ENCODE measurements around the gene SPATA33.

The SPATA33 gene

DNA sequence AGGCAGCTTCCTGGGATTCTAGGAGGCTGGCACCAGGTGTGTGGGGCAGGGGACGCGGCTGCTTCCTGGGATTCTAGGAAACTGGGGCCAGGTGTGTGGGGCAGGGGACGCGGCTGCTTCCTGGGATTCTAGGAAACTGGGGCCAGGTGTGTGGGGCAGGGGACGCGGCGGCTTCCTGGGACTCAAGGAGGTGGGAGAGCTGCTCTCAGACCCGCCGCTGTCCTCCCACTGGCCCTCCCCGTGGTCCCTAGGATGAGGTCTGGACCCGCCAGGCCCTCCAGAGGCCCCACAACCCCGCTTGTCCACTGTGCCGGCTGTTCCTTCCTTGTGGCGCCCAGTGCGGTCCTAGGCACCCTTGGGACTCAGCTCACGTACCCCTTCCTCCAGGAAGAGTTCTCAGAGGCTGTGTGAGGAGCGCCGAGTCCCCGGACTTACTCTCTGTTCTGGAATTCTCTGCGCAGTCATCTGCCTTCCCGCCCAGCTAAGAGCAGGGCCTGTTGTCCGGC lies 43.6 kb upstream of the SPATA33 start:
- in situ Hi-C loops (cut with HindIII; ENCODE audit: low sequenced_read_pairs): no loop called here
- DNase-seq (ENCODE audit: low read depth, low spot score): no peak
- TF ChIP-seq, protein P1, sequence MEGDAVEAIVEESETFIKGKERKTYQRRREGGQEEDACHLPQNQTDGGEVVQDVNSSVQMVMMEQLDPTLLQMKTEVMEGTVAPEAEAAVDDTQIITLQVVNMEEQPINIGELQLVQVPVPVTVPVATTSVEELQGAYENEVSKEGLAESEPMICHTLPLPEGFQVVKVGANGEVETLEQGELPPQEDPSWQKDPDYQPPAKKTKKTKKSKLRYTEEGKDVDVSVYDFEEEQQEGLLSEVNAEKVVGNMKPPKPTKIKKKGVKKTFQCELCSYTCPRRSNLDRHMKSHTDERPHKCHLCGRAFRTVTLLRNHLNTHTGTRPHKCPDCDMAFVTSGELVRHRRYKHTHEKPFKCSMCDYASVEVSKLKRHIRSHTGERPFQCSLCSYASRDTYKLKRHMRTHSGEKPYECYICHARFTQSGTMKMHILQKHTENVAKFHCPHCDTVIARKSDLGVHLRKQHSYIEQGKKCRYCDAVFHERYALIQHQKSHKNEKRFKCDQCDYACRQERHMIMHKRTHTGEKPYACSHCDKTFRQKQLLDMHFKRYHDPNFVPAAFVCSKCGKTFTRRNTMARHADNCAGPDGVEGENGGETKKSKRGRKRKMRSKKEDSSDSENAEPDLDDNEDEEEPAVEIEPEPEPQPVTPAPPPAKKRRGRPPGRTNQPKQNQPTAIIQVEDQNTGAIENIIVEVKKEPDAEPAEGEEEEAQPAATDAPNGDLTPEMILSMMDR (IDR thresholded peaks at IDR 0.05; ENCODE audit: low read depth, low read length): no peak
- no peak overlapping the region for H3K4me3 ChIP-seq (ENCODE audit: low read depth, low read length)

DNA sequence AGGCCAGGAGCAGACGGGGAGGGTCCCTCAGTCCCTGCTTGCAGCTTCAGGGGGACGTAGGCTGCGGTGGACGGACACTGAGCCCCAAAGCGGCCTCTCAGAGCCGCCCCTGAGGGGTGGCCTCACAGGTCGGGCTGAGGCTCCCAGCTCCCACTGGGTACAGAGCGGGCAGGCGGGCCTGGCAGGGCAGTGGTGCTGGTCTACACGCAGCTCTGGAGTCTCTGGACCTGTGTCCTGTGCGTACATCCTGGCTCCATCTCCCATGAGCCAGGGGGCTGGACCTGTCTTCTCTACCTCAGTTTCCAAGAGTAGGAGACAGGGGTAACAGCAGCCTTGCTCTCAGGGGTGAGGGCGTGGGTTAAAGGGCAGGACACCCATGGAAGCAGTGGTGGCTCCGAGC lies 42.5 kb upstream of the SPATA33 start:
- DNase-seq (ENCODE audit: low read depth, low spot score): no peak
- in situ Hi-C loops (cut with HindIII; ENCODE audit: low sequenced_read_pairs): no loop called here
- TF ChIP-seq, protein P1 (IDR thresholded peaks at IDR 0.05; ENCODE audit: low read depth, low read length): no peak
- no peak overlapping the region for H3K4me3 ChIP-seq (ENCODE audit: low read depth, low read length)

DNA sequence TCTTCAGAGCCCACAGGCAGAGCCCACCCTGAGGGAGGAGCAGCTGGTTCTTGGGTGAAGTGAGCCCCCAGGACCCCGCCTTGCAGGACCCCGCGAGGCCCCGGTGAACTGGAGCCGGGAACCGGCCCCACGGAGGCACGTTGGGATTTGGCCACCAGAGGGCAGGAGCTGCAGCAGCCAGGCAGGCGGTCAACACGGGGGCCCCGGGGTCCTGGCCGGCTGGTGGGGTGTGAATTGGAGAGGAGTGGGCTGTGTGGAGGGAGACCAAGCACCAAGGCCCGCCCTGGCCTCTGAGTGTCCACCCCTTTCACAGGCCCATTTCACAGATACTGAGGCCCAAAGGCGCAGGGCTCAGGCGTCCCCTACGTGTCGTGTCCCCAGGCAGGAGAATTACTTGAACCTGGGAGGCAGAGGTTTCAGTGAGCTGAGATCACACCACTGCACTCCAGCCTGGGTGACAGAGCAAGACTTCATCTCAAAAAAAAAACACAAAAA lies 42.0 kb upstream of the SPATA33 start:
- TF ChIP-seq, protein P1 (IDR thresholded peaks at IDR 0.05; ENCODE audit: low read depth, low read length): peak; percentile 92
- no peak overlapping the region for H3K4me3 ChIP-seq (ENCODE audit: low read depth, low read length)
- DNase-seq (ENCODE audit: low read depth, low spot score): no peak
- in situ Hi-C loops (cut with HindIII; ENCODE audit: low sequenced_read_pairs): no loop called here

DNA sequence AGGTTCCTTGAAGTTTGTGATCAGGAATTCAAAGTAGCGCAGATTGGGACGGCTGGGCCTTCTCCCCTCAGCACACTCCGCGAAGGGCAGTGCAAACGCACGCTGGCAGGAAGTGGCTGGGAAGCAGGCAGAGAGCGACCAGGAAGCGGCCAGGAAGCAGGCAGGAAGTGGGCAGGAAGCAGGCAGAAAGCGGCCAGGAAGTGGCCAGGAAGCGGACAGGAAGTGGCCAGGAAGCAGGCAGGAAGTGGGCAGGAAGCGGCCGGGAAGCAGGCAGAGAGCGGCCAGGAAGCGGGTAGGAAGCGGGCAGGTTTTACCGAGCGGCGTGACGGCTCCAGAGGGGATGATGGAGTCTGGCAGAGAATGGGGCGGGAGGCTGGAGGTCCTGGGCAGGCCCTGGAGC lies 41.0 kb upstream of the SPATA33 start:
- no peak overlapping the region for H3K4me3 ChIP-seq (ENCODE audit: low read depth, low read length)
- TF ChIP-seq, protein P1 (IDR thresholded peaks at IDR 0.05; ENCODE audit: low read depth, low read length): no peak
- DNase-seq (ENCODE audit: low read depth, low spot score): no peak
- in situ Hi-C loops (cut with HindIII; ENCODE audit: low sequenced_read_pairs): no loop called here

DNA sequence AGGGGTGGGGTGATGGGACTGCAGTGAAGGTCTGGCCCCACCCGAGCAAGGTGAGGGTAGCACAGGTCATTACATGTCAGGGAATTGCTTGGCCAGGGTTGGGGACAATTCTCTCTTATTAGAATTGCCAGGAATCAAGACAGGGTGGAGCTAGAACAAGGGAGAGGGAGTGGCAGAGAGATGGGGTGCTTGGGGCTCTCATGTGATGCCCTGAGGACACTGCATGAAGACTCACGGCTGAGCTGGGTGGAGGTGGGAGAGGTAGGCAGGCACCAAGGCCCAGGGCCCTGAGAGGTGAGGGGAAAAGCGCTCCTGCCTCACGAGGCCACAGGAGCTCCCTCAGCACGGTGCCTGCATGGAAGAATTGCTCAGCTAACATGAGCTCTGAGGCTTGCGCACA lies 40.6 kb upstream of the SPATA33 start:
- no peak for DNase-seq (ENCODE audit: low read depth, low spot score)
- TF ChIP-seq, protein P1 (IDR thresholded peaks at IDR 0.05; ENCODE audit: low read depth, low read length): no peak
- in situ Hi-C loops (cut with HindIII; ENCODE audit: low sequenced_read_pairs): no loop called here
- no peak overlapping the region for H3K4me3 ChIP-seq (ENCODE audit: low read depth, low read length)

DNA sequence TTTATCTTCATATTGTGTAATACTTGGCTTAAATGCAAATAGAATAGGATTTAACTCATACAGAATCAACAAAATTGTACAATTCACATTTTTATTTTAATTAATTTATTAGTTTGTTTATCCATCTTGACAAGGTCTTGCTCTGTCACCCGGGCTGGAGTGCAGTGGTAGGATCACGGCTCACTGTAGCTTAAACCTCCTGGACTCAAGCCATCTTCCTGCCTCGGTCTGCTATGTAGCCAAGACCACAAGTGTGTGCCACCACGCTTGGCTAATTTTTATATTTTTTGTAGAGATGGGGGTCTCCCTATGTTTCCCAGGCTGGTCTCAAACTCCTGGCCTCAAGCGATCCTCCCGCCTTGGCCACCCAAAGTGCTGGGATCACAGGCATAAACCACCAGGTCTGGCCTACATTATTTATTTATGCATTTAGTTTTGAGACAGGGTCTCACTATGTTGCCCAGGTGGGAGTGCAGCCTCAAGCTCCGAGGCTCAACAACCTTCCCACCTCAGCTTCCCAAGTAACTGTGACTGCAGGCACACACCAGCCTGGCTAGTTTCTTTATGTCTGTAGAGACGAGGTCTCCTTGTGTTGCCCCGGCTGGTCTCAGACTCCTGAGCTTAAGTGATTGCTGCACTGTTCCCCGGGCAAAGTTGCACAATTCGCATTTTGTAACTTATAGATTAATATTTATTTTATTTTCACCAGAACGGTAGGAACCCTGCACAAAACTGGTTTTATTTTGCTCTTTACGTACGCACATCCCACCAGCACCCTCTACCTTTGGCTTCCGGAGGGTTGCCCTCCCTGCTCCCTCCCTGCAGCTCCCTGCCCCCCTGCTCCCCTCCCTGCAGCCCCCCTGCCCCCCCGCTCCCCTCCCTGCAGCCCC lies 39.3 kb upstream of the SPATA33 start:
- TF ChIP-seq, protein P1 (IDR thresholded peaks at IDR 0.05; ENCODE audit: low read depth, low read length): no peak
- H3K4me3 ChIP-seq (ENCODE audit: low read depth, low read length): no peak overlapping the region
- no peak for DNase-seq (ENCODE audit: low read depth, low spot score)
- in situ Hi-C loops (cut with HindIII; ENCODE audit: low sequenced_read_pairs): no loop called here
